GM19238 (cell line): ENCODE results near the gene TMEM256.

Experiments used
- DNase-seq: peaks from one replicate; pipeline ENCODE4 v3.0.0; 2011; ENCODE audit warnings: low spot score; ENCODE audit not compliant: insufficient read length

TMEM256 gene

DNA sequence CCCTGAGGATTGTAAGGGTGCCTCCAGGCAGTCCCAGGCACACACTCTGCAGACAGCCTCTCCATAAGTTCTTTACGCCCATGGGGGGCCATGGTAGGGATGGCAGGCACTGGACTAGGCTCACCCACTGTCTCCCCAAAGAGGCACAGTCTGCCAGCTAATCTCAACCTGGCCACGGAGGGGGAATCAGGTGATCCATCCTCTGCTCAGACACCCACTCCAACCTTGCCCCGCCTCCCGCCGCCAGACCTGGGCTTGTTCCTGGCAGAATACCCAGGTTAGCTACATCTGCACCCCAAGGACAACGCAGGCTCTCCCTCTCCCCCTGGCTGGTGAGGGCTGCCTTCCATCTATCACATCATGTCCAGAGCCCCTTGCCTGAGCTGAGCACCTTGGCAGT lies 5.0 kb upstream of the TMEM256 start:
- no peak for DNase-seq

DNA sequence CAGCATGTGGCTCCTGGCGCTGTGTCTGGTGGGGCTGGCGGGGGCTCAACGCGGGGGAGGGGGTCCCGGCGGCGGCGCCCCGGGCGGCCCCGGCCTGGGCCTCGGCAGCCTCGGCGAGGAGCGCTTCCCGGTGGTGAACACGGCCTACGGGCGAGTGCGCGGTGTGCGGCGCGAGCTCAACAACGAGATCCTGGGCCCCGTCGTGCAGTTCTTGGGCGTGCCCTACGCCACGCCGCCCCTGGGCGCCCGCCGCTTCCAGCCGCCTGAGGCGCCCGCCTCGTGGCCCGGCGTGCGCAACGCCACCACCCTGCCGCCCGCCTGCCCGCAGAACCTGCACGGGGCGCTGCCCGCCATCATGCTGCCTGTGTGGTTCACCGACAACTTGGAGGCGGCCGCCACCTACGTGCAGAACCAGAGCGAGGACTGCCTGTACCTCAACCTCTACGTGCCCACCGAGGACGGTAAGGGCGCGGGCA lies 4.4 kb upstream of the TMEM256 start:
- DNase-seq, result no peak

DNA sequence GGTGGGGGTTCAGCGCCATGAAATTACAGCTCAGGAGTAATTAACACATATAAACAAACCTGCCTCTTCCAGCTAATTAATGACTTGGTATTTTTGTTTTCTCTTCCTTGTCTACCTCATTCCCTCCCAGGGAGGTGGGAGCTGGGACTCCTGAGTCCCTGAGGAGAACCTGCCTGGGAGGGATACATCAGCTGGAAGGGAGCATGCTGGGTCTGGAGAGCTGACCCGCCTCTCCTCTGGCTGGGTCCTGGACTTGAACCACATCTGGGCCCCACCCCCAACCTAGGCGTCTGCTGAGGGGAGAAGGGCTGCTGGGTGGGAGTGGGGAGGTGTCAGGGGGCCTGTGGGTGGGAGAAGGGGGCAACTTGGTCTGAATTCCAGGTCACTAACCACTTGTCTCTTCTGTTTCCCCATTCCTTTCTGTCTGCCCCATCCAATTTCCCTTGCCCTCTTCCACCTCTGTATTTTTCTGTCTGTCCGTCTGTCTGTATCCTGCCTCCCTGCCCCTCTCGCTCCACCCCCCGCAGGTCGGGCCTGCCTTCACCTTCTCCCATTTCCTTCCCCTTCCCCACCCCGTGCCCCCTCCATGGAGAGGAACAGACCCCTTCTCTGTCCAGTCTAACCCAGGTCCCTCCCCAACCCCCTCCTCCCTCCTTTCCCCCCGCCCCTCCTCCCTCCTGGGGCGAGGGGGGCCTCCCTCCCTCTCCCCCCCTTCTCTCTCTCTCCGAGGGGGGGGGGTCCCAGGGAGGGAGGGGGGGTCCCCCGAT lies 3.8 kb upstream of the TMEM256 start, which contains the start of gene NLGN2:
Gene NLGN2, plus strand, starts transcription at position 361 of the 767 bp plus-strand sequence. CDS start 411 bp downstream, outside the sequence.
- DNase-seq, result no peak

GRCh38 chr17:7407082-7407481 lies 3.2 kb upstream of the TMEM256 start:
- DNase-seq, result no peak

GRCh38 chr17:7406235-7406825 lies 2.4 kb upstream of the TMEM256 start:
- DNase-seq, result no peak

- no peak for DNase-seq
These were observed 1.7 kb upstream of the TMEM256 start for GRCh38 chr17:7405350-7406234.

- DNase-seq, result peak; percentile 69
These were observed 946 bp upstream of the TMEM256 start for GRCh38 chr17:7404737-7405349.

GRCh38 chr17:7403727-7403976 lies 245 bp downstream of the TMEM256 start:
- DNase-seq, result peak; percentile 51

GRCh38 chr17:7403043-7403726 lies 712 bp downstream of the TMEM256 start:
- DNase-seq, result no peak

- no peak for DNase-seq
These were observed 5.3 kb downstream of the TMEM256 start for GRCh38 chr17:7398612-7399011.

- DNase-seq, result no peak
These were observed 7.8 kb downstream of the TMEM256 start for GRCh38 chr17:7396147-7396546.

DNA sequence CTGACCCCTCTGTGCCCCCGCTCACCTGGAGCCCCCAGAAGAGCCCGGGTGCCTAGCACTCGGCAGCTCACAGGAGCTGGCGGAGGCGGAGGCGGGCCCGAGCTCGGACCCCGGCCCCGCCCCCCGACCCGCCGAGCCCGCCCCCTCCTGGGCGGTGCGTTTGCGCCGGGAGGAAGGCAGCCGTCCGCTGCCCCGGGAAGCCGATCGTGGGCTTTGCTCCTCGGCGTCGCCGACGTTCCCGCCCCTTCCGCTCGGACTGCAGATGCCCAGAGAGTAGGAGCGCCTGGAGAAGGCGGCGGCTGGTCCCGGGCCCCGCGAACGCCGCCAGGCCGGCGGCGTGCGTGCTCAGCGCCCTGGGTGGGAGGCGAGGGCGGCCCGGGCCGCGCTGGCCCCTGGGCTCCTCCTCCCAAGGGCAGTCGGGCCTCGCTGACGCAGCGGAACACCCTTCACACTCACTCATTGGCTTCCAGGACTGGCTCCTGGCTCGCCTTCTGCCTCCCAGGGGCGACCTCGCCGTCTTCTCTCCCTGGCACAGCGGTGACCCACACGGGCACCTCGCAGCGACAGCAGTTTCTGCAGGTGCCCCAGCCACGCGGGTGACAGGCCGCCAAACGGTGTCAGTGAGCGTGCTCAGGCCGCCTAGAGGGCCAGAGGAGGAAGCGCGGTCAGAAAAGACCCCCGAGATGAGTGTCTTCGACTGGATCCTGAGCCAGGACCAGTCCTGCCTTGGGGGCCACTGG lies 9.3 kb downstream of the TMEM256 start, which contains the start of gene PLSCR3:
Gene PLSCR3, minus strand, starts transcription at position 74 of the 740 bp plus-strand sequence. CDS start 415 bp downstream, outside the sequence.
- peak; percentile 98 for DNase-seq

DNA sequence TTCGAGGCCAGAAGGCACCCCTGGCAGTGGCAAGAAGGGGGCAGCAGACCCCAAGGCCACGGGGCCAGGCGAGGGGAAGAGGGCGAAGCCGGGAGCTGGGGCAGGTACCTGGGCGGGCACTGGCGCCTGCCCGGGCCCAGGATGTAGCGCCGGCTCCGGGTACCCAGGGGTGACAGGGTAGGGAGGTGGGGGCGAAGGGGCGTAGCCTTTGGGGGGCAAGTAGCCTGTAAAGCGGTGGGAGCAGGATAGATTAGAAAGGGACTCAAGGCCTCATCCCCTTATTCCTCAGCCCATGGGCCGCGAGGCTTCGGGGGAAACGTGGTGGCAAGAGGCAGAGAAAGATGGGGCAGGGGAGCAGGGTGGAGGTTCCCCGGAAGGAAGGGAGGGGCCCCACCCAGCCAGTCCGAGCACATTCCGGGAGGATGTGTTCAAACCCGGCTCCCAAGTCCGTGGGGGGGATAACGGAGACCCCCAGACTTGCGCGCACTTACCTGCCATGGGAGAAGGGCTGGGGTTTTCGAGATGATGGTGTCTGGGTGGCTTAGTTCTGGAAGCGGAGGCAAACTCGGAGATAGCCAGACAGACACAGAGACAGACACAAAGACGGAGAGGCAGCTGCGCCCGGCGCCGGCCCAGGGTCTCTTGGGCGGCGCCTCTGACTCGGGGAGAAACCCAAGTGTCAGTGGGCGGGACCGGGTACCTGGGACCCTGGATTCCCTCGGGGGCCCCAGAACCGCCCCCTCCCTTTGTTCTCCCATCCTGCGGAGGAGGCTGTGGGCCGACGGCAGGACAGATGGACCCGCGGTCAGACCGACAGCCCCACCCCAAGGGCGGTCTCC lies 10.1 kb downstream of the TMEM256 start:
- peak; percentile 80 for DNase-seq

DNA sequence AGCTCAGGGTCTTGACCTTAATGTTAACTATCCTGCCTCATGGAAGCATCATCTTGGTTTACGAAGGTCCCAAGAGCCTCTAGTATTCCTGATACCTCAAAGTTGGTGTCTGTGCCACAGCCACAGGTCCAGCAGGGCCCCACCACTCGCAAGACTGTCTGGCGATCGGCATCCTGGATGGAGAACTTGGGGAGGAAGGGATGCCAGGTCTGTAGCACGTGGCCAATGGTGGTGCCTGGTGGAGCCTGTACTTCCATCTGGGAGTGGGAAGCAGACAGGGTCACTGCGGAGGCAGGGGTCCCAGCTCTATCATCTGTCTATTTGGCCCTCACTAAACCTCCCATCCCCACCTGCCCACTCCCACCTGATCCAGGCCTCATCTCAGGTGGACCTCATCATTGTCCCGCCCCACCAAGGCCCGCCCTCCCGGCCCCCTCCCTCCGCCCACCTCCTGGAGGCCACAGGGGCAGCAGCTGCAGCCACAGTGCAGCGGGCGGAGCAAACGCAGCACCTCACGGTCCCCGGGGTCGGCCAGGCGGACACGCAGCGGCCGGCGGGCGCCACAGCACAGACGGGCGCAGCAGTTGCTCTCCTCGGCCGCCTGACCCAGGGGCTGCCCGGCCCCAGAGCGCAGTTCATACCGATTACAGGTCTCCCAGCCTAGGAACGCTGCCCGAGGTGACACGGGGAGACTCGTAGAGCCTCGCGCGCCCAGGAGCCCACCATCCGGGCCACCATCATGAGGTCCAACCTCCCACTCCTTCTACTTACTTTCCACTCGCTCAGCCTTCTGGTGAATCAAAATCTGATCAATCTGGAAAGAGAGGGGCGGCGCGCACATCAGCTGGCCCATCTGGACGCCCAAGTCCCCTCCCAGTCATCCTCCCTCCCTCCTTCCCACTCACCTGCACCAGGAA lies 10.9 kb downstream of the TMEM256 start:
- no peak for DNase-seq

DNA sequence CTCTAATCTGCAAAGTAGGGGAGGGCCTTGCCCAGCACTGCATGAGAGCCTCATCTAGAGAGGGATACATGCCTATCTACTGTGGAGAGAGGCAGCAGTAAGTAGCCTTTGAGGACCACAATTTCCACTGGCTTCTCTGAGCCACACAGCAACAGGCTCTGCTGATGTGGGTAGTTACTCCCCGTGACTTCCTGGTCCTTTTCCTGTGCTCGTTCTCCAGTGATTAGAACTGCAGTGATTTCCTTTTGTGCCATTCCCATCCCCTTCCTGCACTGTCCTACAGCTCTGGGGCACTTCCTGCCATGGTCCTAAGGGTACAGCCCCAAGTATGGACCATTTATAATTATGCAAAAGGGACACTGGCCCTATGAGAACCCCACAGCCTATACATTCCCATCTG lies 12.6 kb downstream of the TMEM256 start:
- no peak for DNase-seq

DNA sequence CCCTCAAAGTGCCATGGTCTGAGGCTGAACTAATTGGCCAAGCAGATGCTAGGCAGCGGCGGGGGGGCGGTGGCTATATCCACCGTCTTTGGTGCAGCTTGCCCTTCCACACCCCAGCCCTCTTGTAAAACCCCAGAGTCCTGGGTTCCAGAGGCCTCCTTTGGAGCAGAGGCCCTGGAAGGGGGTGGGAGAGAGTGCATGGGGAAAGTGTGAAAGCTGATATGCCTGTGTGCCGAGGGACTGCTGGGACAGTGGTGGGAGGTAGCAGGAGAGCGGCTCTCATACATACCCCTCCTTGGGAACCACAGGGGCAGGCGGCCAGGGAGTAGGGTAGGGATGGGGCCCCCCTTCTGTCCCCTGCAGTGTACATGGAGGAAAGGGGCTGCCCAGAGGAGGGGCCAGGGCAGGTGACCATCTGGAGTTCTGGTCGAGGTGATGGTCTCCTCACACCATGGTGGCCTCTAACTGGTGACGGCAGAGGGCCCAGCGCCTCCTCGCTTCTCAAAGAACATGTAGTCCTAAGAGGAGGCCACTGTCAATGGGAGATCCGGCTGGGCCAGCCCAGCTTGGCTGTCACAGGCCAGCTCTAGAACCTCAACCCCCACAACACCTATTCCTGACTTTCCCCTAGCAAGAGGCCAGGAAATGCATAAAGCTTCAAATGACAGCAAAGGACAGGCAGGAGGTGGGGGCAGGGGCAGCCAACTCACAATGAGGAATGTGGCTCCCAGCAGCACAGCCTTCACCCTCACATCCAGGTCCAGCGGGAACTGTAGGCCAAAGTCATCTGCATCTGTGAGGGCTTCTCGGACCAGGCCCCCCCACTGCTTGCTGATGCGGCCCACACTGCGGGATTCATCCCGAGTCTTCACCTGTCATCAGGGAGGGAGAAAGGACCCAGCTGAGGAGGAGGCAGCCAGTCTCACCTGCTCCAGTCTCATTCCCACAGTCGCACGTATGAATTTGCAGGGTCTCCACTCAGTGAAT lies 13.7 kb downstream of the TMEM256 start:
- DNase-seq, result no peak

DNA sequence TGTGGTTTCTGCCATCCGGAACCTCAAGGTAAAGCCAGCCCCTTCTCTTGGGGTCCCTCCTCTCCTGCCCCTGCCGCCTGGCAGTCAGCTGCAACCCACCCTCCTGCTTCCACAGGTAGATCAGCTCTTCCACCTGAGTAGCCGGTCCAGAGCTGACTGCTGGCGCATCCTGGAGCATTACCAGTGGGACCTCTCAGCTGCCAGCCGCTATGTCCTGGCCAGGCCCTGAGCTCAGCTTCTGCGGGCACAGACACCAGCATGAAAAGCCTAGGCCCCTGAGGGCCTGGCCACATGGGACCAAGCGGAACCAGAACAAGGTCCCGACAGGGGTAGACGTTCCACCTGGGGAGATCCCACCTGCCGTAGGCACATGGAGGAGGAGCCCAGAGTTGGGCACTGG lies 15.0 kb downstream of the TMEM256 start:
- DNase-seq, result no peak
